ENCODE data around the gene RGCC. TPM values are rescaled to one million over a fixed set of nuclear protein-coding genes. Genes with fewer than 3 reads are reported as not detected.
"Not testable (repeated sequence)": the region's sequence is repeated elsewhere in the genome, so short reads cannot be mapped to it uniquely, and the experiment has no call there.

RGCC gene
- total RNA-seq, 4 donors from 2014 or later, result 476 to 1,295 (median 830) TPM

DNA sequence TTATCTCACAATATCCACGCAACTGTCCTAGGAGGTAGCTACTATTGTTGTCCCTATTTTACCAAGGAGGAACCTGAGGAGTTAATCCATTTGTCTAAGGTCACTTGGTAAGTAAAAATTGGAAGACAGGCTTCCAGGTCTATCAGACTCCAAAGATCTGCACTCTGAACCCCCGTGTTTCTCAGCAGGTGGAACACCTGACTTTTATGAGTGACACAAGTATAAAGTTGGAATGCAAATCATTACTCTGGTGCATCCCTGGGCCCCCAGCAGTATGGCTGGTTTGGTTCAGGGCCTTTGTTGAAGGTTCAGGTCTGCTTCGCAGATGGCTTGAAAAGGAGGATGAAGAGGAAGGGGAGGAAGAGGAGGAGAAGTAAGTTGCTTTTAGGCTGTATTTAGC lies 46.0 kb downstream of the RGCC start:
- Histone ChIP-seq H3K4me3 (no peak overlapping the region), H3K4me1 (no peaks in the 10 kb centered on the region), H3K36me3 (no peaks in the 10 kb centered on the region), H3K9me3 (peaks cover 0 to 6% (median 0%) of the 10 kb centered on the region in 4 donors), H3K27me3 (no peaks in the 10 kb centered on the region), H3K27ac (no peak overlapping the region)
- no peak for DNase-seq (ENCODE audit: low spot score in 2 of 2)
- no peak for TF ChIP-seq EP300 (IDR thresholded peaks at IDR 0.05)
- TF ChIP-seq, protein P1, sequence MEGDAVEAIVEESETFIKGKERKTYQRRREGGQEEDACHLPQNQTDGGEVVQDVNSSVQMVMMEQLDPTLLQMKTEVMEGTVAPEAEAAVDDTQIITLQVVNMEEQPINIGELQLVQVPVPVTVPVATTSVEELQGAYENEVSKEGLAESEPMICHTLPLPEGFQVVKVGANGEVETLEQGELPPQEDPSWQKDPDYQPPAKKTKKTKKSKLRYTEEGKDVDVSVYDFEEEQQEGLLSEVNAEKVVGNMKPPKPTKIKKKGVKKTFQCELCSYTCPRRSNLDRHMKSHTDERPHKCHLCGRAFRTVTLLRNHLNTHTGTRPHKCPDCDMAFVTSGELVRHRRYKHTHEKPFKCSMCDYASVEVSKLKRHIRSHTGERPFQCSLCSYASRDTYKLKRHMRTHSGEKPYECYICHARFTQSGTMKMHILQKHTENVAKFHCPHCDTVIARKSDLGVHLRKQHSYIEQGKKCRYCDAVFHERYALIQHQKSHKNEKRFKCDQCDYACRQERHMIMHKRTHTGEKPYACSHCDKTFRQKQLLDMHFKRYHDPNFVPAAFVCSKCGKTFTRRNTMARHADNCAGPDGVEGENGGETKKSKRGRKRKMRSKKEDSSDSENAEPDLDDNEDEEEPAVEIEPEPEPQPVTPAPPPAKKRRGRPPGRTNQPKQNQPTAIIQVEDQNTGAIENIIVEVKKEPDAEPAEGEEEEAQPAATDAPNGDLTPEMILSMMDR (IDR thresholded peaks at IDR 0.05), result no peak
- TF ChIP-seq POLR2A (IDR thresholded peaks at IDR 0.05), result no peak
- 92 to 93% methylated on average over 3 of the region's 3 CpGs for WGBS, 2 donors

DNA sequence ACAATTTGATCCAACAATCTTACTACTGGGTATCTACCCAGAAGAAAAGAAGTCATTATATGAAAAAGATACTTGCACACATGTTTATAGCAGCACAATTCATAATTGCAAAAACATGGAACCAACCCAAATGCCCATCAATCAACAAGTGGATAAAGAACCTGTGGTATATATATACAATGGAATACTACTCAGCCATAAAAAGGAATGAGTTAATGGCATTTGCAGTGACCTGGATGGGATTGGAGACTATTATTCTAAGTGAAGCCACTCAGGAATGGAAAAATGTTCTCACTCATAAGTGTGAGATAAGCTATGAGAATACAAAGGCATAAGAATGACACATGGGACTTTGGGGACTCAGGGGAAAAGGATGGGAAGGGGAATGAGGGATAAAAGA lies 47.3 kb downstream of the RGCC start:
- not testable (repeated sequence) for H3K4me3 ChIP-seq; DNase-seq (ENCODE audit: low spot score in 2 of 2); H3K27ac ChIP-seq; H3K4me1 ChIP-seq; H3K36me3 ChIP-seq; H3K27me3 ChIP-seq; H3K9me3 ChIP-seq

DNA sequence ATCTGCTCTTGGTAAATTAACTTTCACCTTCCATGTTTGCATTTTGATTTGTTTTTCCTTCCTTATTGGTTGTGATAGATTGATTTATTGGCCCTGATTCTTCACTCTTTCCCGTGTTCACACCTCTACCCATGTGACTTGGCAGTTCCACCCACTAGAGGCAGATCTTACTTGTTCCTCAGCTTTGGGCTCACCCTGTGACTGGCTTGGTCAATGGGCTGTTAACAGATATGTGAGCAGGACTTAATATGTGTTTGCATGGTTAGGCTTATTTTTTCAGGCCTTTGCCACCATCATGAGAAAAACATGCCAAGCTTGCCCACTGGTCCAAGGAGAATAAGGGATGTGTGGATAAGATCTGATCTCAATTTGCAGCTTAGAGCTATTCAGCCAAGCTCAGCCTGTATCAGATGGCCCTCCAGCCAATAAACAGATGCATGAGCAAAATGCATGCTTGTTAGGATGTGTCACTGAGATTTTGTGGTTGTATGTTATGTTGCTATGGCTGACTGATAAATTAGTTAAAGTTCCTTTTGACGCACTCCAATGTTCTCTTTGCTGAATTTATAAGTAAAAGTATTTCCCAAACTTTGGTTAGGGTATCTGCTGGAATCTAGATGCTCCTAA lies 48.0 kb downstream of the RGCC start:
- Histone ChIP-seq H3K27ac (no peak overlapping the region), H3K9me3 (peaks cover 0 to 6% (median 0%) of the 10 kb centered on the region in 4 donors), H3K36me3 (no peaks in the 10 kb centered on the region), H3K27me3 (no peaks in the 10 kb centered on the region), H3K4me1 (no peaks in the 10 kb centered on the region), H3K4me3 (no peak overlapping the region)
- DNase-seq (ENCODE audit: low spot score in 2 of 2), result no peak
- TF ChIP-seq EP300 (IDR thresholded peaks at IDR 0.05), result no peak
- TF ChIP-seq POLR2A (IDR thresholded peaks at IDR 0.05), result no peak
- TF ChIP-seq, protein P1 (IDR thresholded peaks at IDR 0.05), result no peak
- WGBS, 2 donors, result 84 to 89% methylated on average over 2 of the region's 2 CpGs

DNA sequence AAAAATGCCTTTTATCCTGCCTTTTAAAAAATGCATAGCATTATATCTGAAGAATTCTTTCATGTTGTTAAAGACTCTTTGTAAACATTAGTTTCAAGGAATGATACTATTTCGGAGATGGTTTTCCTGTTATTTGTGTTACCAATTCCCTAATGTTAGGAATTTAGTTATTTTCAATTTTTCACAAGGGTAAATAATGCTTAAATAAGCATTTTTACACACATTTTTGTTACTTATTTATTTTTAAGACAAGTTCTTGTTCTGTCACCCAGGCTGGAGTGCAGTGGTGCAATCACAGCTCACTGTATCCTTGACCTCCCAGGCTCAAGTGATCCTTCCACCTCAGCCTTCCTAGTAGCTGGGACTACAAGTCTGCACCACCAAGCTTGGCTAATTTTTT lies 49.0 kb downstream of the RGCC start:
- DNase-seq (ENCODE audit: low spot score in 2 of 2), result no peak
- H3K4me3 ChIP-seq, result no peak overlapping the region
- TF ChIP-seq EP300 (IDR thresholded peaks at IDR 0.05) (no peak), POLR2A (IDR thresholded peaks at IDR 0.05) (no peak)
- TF ChIP-seq, protein P1 (IDR thresholded peaks at IDR 0.05), result no peak
- no peaks in the 10 kb centered on the region for H3K27me3 ChIP-seq
- H3K9me3 ChIP-seq, result peaks cover 0 to 6% (median 0%) of the 10 kb centered on the region in 4 donors
- H3K36me3 ChIP-seq, result no peaks in the 10 kb centered on the region
- H3K4me1 ChIP-seq, result no peaks in the 10 kb centered on the region
- WGBS, 2 donors, result 57 to 67% methylated on average over 1 of the region's 1 CpG
- H3K27ac ChIP-seq, result no peak overlapping the region

DNA sequence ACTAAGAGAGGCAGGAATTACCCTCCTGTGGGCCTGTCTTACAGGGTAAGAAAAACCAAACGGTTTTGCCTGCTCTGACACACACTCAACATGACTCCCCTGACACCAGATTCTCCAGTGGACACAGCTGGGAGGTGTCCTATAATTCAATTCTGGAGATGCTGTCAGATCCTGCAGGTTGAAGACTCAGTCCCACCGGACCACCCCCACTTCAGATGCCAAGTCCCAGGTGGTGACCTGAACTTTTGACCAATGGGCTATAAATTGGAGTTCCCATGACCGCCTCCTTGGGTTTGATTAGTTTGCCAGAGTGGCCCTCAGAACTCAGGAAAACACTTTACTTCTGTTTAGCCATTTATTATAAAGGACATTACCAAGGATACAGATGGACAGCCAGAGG lies 52.6 kb downstream of the RGCC start:
- DNase-seq (ENCODE audit: low spot score in 2 of 2), result no peak
- H3K9me3 ChIP-seq, result no peaks in the 10 kb centered on the region
- H3K27ac ChIP-seq, result no peak overlapping the region
- 73 to 74% methylated on average over 3 of the region's 3 CpGs for WGBS, 2 donors
- H3K4me1 ChIP-seq, result no peaks in the 10 kb centered on the region
- H3K36me3 ChIP-seq, result no peaks in the 10 kb centered on the region
- TF ChIP-seq, protein P1 (IDR thresholded peaks at IDR 0.05), result no peak
- no peak for TF ChIP-seq POLR2A (IDR thresholded peaks at IDR 0.05)
- no peaks in the 10 kb centered on the region for H3K27me3 ChIP-seq
- H3K4me3 ChIP-seq, result no peak overlapping the region

DNA sequence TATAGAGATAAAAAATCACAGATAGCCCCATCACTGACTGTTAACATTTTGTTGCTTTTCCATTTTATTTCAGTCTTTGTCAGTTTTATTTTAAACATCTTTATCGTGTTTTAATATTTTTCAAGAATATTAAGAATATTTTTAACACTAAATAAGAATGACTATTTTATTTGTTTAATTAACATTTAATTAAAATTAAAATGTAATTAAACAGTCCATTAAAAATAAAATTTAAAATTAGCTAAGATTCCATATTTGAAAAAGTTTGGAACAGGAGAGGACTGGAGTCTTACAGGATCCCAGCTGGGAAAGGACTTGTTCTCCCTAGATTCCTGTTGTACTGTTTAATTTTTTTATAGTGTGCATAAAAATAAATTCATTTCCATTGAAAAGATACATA lies 54.5 kb downstream of the RGCC start:
- Histone ChIP-seq H3K9me3 (no peaks in the 10 kb centered on the region), H3K27ac (no peak overlapping the region), H3K36me3 (no peaks in the 10 kb centered on the region), H3K4me1 (no peaks in the 10 kb centered on the region), H3K4me3 (no peak overlapping the region), H3K27me3 (no peaks in the 10 kb centered on the region)
- no peak for DNase-seq (ENCODE audit: low spot score in 2 of 2)
- no peak for TF ChIP-seq POLR2A (IDR thresholded peaks at IDR 0.05)
- no peak for TF ChIP-seq EP300 (IDR thresholded peaks at IDR 0.05)
- TF ChIP-seq, protein P1 (IDR thresholded peaks at IDR 0.05), result no peak
- WGBS, 2 donors, result 95 to 96% methylated on average over 1 of the region's 1 CpG
